Stimulated activated CD8-positive, alpha-beta memory T cell treated with anti-CD3 and anti-CD28 coated beads, Interleukin-15, amount 100 ng/mL, for 4 hours (primary cell): ENCODE data around the gene RAB3IL1.

Source experiments
- DNase-seq, 2 donors: peaks; one replicate each; pipeline ENCODE4 v3.0.0-alpha.2; 2020; ENCODE audit warnings: low read depth in 2 of 2

RAB3IL1 gene

DNA sequence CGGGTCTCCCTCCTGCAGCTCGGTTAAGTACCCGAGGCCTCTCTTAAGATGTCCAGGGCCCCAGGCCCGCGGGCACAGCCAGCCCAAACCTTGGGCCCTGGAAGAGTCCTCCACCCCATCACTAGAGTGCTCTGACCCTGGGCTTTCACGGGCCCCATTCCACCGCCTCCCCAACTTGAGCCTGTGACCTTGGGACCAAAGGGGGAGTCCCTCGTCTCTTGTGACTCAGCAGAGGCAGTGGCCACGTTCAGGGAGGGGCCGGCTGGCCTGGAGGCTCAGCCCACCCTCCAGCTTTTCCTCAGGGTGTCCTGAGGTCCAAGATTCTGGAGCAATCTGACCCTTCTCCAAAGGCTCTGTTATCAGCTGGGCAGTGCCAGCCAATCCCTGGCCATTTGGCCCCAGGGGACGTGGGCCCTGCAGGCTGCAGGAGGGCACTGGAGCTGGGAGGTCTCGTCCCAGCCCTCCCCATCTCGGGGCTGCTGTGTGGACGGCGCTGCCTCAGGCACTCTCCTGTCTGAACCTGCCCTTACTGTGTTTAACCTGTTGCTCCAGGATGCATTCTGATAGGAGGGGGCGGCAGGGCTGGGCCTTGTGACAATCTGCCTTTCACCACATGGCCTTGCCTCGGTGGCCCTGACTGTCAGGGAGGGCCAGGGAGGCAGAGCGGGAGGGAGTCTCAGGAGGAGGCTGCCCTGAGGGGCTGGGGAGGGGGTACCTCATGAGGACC lies 51.0 kb downstream of the RAB3IL1 start:
- no peak for DNase-seq

DNA sequence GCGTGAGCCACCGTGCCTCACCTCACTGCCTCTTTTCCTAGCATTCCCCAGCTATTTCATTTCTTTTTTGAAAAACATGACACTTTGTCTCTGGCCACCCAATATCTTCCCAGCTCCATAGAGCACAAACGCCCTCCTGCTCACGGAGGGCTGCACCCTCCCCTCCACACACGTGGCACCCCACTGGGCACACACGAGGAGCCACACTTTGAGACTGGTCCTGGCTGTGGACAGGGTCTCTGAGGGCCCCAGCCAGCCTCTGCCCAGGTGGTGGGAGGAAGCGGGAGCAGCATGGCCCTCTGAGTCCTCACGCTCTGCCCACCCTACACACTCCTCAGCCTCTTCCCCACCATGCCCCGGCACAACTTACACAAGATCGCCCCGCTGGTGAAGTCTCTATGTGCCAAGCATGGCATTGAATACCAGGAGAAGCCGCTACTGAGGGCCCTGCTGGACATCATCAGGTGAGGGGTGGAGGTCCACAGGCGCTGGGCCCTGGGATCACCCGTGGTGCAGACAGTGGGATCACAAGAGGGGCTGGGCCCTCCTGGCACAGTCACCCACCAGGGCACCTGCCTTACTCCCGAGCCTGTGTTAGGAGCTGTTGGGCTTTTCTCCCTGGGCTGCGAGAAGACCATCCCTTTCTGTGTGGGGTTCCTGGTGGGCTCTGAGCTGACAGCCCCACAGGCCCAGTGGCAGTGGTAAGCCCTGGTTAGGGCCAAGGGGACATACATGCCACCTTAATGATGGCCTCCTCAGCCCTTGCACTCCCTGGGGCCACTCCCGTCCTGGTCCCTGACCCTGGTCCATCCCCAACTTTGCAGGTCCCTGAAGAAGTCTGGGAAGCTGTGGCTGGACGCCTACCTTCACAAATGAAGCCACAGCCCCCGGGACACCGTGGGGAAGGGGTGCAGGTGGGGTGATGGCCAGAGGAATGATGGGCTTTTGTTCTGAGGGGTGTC lies 52.3 kb downstream of the RAB3IL1 start:
- DNase-seq, result no peak

- no peak for DNase-seq
Observed at GRCh38 chr11:61863548-61864081, 53.8 kb downstream of the RAB3IL1 start.

DNA sequence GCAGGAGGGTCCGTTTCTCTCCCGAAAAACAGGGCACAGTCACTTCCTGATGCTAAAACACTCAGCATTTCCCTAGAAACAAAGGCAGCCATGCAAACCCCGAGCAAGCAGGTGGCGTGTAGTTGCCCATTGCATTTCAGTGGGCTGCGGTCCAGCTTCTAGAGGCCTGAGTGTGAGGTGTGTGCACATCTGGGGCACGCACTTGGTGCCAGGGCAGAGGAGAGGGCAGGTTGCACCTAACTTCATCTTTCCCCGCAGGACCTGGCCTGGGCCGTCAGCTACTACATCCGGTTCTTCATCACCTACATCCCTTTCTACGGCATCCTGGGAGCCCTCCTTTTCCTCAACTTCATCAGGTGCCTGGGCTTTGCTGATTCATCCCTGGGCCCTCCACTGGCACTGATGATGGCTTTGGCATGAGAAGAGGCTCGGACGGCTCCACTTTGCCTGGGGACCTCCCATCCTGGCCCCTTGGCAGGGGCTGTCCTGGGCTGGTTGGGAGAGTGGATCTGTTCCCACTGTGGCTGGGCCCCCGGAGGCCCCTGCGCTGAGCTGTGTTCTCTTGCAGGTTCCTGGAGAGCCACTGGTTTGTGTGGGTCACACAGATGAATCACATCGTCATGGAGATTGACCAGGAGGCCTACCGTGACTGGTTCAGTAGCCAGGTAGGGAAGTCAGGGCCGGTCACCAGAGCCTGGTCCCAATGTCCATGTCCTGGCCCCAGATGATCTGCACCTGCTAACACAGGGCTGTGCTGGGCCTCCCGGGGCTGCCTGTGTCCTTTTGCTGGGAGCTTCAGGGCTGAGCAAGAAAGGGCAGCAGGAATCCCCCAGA lies 54.4 kb downstream of the RAB3IL1 start:
- DNase-seq, result no peak

- DNase-seq, result no peak
Observed at GRCh38 chr11:61861634-61862033, 55.7 kb downstream of the RAB3IL1 start.

DNA sequence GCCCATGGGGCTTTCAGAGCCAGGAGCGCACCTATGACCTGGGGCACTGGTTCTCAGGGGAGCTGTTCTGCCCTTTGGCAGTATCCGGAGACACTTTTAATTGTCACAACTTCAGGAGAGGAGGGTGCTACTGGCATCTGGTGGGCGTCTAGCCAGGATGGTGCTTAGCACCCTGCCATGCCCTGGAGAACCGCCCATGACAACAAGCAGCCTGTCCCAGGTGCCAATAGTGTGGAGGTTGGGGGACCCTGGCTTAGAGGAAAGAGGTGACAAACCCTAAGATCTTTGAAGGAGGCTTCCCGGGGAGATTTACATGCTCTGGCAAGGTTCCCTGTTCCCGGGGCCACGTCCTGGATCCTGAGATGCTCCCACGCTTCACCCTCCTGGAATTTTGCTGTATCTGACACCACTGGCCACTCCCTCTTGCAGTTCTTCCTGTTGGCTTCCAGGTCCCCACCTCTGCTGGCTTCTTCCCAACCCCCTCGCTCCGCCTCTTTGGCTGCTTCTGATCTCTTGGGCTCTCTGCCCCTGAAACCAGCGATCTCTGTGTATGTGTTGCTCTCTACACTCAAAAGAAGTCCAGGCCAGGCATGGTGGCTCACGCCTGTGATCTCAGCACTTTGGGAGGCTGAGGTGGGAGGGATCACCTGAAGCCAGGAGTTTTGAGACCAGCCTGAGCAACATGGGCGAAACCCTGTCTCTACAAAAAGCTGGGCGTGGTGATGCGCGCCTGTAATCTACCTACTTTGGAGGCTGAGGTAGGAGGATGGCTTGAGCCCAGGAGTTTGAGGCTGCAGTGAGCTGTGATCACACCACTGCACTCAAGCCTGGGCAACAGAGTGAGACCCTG lies 57.1 kb downstream of the RAB3IL1 start:
- no peak for DNase-seq

DNA sequence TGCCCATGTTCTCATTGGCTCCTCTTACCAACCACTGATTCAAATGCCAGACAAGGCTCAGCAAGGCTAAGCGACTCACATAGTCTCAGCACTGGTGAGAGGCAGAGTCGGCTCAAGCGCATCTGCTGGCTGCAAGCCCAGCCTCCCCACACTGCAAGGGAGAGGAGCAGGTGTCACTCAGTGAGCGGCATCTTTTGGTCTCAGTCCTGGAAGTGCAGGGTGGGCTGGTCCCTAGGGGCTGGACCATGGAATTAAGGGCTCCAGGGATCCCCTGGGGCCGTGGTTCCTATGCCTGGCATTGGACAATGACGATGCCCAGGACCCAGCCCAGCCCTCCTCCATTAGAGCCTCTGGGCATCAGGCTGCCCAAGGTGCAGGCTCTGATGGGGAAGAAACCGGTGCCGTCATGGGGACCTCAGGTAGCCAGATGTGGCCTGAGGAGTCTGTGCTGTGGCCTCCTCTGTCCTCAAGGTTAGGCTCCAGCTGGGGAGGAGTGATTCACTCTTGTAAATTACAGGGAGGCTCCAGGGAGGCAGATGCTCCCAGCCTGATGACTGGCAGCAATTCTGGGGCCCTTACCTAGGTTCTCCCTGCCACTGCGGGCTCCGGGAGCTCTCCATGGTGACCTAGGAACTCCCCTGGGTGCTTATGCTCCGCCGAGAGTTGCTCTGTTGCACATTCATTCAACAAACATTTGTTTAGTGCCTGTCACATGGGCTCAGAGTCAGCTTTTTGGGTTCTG lies 61.3 kb downstream of the RAB3IL1 start:
- no peak for DNase-seq

GRCh38 chr11:61854966-61855714 lies 62.2 kb downstream of the RAB3IL1 start:
- DNase-seq, result no peak

DNA sequence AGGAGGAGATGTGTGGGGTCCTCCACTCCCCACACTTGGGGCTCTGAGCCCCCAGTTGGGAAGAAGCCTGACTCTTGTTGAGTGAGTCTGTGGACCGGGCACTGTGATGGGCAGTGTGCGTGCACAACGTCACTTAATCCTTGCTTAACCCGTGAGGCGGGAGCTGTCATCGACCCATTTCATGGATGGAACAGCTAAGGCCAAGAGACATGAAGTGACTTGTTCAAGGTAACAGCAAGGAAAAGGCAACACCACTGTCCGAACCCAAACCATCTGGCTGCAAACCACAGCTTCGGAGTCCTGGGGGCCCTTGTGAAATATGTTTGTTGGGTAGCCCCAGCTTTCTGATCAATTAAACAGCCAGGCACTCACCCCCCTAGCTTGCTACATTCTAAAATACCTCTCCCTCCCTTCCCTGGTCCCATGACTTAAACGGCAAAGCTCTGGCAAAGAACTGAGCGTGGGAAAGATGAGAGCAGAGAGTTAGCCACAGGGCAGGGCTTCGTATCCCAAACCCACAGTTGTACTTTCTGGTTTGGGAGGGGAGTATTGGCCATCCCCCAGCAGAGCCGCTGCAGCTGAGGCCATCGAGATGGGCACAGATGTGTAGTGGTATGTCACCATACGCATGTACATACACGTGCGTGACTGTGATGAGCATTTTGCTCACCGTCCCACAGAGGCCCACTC lies 63.0 kb downstream of the RAB3IL1 start:
- DNase-seq, result no peak

GRCh38 chr11:61853698-61854169 lies 63.6 kb downstream of the RAB3IL1 start:
- DNase-seq, result no peak

GRCh38 chr11:61851900-61852295 lies 65.5 kb downstream of the RAB3IL1 start:
- DNase-seq, result no peak

GRCh38 chr11:61851113-61851899 lies 66.1 kb downstream of the RAB3IL1 start:
- DNase-seq, result no peak

- no peak for DNase-seq
Observed at GRCh38 chr11:61850687-61851086, 66.7 kb downstream of the RAB3IL1 start.

DNA sequence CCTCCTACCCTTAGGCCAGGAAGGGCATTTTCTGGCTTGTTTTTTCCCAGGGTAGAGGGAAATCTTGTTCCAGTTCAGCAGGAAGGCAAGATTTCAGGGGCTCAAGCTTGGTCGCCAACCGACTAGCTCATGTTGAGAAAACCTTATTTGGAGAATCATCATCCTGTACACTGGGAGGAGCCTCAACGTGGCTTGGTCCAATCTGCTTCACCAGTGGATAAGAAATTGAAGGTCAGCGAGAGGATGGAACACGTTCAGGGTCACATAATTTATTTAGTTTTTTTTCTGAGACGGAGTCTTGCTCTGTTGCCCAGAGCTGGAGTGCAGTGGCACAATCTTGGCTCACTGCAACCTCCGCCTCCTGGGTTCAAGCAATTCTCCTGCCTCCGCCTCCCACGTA lies 68.7 kb downstream of the RAB3IL1 start:
- DNase-seq, result no peak

DNA sequence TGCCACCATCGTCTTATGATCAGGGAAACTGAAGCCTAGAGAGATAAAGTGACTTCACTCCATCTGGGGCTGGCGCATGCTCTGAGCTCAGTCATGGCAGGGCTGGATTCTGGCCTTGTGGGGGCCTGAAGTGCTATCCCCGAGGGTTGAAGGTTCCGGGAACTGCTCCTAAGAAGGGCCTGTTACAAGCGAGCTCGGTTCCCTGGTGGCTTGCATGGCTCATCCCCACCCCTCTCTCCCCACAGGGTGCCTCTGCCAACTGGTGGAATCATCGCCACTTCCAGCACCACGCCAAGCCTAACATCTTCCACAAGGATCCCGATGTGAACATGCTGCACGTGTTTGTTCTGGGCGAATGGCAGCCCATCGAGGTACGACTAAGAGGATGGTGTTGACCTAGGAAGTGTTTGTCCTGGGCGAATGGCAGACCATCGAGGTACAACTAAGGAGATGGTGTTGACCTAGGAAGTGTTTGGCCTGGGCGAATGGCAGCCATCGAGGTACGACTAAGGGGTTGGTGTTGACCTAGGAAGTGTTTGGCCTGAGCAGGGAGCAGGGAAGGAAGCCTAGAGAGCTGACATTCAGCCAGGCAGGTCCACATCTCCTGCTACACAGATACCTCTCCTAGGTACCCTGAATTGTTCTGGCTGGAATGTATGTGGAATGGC lies 69.3 kb downstream of the RAB3IL1 start:
- no peak for DNase-seq
